ENCODE results near the gene ADRB1.
A peak's percentile ranks its signal among the peaks of the same experiment; 100 is the strongest.

Gene ADRB1

GRCh38 chr10:114026189-114027040 is 17.3 kb upstream of the ADRB1 start:
- no peak for DNase-seq

GRCh38 chr10:114027041-114027394 is 16.6 kb upstream of the ADRB1 start:
- DNase-seq = no peak

DNA sequence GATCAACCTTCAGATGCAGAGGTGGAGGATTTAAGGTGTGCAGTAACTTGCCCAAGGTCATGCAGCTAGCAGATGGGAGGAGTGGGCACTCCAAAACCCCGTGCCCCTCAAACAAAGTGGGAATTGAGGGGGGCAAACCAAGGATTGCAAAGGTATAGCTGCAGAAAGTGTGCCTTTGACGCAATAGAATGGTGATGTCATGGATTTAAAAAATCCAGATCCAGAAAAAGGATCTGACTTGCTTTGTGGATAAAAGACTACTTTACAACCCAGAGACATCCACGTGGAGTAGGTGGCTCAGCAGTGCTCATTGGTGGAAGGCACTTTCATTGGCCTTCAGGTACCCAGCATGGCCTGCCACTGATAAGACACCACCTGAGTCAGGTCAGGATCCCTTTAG is 15.7 kb upstream of the ADRB1 start:
- no peak for DNase-seq

DNA sequence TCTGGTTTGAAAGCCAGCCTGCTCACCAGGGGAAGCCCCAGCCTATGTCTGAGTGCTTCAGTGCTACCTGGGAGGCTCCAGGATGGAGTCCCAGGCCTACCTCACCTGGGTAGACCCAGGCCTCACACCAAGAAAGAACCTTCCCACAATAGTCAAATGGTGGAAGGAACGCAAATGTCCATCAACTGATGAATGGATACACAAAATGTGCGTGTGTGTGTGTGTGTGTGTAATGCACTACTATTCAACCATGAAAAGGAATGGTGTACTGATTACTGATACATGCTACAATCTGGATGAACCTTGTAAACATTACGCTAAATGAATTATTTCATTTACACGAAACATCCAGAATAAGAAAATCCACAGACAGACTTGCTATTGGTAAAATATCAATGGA is 15.2 kb upstream of the ADRB1 start:
- DNase-seq = no peak

DNA sequence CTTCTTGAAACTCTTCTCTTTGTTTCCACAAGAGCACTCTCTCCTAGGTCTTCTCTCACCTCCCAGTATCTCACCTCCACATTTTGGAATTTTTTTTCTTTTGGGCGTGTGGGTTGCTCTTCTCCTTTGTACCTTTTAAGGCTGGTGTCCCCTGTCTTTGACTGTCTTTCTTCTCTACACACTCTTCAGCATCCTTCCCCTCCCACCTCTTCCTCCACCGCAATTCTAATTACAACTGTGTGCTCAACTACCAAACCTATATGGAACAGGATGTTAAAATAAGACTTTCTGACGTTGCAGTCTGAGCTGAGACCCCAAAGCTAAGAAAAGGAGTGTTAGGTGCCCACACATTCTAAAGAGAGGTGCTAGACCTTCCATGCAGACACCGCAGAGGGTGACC is 14.0 kb upstream of the ADRB1 start:
- DNase-seq = no peak

DNA sequence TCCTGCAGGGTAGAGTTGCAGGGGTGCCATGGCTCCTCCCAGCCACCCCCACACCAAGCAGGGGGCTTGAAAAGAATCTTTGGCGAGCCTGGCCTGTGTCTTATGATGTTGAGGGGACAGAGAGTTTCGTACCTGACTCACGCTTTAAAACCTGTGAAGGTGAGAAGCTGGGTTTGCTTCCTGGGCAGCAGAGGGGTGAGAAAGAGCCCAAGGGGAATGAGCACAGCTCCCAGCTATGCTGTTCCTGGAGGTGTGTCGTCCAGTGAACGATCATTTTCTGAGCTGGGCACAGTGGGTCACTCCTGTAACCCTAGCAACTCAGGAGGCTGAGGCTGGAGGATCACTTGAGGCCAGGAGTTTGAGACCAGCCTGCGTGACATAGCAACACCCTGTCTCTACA is 13.5 kb upstream of the ADRB1 start:
- DNase-seq = no peak

DNA sequence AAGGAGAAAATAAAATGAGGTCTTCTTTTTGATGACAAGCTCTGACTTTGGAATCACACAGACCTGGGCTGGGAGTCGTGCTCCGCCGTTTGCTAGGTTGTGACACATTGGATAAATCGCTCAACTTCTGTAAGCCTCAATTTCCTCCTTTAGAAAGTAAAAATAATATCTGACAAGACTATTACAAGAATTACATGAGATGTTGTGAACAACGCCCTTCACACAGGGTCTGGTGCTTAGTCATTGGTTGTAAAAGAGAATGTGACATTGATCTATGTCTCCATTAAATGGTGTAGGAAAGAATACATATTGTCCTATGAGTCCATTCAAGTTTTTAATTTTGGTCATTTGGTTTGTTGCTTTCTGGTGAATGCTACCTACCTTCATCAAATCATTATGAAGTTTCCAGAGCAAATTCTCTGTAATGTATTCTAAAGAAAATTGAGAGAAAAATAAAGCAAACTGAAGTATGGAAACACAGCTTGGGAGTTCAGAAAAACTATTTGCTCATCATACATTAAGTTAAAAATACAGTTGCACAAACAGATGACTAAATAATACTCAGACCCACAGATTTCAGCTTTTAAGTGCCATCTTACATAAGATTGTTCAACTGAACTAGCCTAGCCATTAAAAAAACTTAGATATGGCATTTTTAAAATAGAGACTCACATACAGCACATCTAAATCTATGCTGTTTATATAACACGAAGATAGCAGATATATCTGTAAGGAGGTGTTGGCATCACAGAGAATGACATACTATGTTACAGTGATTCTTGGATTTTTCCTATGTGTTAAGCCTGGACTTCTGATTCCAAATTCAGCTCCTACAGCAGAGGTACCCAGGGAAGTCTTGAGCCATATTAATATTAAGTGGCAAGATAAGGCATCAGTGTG is 12.3 kb upstream of the ADRB1 start:
- DNase-seq = no peak

GRCh38 chr10:114033566-114033965 is 10.1 kb upstream of the ADRB1 start:
- no peak for DNase-seq

DNA sequence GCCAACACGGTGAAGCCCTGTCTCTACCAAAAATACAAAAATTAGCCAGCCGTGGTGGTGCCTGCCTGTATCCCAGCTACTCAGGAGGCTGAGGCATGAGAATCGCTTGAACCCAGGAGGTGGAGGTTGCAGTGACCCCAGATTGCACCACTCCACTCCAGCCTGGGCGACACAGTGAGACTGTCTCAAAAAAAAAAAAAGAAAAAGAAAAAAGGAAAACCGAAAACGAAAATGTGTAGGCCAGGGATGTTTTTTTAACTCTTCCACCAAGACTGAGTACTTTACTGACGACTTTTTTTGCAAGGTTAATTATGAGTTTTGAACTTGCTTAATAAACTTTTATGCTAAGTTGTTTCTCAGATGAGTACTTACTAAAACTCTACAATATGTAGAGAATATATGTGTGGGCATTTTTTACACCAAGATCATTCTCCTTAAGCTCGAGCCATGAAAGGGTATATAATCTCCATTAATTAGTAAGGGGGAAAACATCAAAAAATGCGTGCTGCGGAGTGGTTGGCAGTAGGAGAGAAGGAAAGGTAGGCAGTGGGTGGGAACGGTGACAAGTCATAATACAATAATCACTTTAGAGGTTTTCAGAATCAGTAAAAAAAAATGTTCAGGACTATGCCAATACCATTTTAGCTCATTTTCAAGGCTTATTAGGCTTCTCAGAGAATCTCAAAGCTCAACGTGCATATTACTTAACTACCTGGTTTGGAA is 8.6 kb upstream of the ADRB1 start:
- DNase-seq = no peak

DNA sequence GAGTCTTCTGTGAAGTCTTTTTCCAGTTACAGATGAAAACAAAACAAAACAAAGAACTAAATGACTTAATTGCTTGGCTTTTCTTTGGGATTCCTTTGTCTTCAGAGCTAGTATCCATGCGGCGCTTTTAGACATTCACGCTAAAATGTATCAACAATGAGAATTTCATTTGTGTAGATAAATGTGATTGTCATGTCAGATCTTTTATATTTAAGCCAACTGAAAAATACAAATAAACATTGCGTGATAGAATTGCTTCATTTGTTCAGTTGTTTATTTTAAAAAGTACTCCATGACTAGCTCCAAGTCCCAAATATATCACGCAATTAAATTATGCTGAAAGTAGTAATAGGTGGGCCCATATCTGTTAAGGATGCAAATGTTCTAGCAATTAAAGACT is 7.9 kb upstream of the ADRB1 start:
- no peak for DNase-seq

- DNase-seq = no peak
Observed at GRCh38 chr10:114038819-114039218, 4.8 kb upstream of the ADRB1 start.

- DNase-seq = no peak
Observed at GRCh38 chr10:114041166-114041565, 2.5 kb upstream of the ADRB1 start.

DNA sequence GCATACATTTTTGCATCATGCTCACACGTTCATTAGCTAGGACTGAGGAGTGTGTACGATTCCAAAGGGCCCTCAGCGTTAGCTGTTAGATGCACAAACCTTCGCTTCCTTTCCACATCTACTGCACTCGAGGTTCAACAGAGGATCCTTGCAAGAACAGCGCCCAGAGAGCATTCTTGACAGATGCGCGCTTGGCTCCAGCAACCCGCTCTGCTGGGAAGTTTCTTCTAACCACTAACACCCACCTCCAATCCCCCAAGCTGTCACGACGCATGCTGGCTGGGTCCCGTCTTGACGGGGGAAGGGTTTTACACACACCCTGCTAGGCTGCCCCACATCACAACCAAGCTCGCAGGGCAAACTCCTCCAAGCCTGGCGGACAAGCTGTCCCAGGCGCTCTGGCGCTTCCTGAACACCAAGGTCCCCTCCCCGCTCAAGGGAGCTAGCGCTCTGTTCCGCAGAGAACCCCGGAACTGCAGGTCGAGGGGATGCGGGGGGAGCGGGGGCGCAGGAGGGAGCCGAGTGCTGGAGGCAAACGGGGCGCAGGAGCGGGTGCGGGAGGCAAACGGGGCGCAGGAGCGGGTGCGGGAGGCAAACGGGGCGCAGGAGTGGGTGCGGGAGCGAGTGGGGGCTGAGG is 653 bp upstream of the ADRB1 start:
- DNase-seq = peak in 1 of 2 donors; percentile 5

DNA sequence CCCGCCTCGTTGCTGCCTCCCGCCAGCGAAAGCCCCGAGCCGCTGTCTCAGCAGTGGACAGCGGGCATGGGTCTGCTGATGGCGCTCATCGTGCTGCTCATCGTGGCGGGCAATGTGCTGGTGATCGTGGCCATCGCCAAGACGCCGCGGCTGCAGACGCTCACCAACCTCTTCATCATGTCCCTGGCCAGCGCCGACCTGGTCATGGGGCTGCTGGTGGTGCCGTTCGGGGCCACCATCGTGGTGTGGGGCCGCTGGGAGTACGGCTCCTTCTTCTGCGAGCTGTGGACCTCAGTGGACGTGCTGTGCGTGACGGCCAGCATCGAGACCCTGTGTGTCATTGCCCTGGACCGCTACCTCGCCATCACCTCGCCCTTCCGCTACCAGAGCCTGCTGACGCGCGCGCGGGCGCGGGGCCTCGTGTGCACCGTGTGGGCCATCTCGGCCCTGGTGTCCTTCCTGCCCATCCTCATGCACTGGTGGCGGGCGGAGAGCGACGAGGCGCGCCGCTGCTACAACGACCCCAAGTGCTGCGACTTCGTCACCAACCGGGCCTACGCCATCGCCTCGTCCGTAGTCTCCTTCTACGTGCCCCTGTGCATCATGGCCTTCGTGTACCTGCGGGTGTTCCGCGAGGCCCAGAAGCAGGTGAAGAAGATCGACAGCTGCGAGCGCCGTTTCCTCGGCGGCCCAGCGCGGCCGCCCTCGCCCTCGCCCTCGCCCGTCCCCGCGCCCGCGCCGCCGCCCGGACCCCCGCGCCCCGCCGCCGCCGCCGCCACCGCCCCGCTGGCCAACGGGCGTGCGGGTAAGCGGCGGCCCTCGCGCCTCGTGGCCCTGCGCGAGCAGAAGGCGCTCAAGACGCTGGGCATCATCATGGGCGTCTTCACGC is 825 bp downstream of the ADRB1 start:
- DNase-seq = peak in 1 of 2 donors; percentile 1

- peak in 1 of 2 donors; percentile 1 for DNase-seq
Observed at GRCh38 chr10:114045136-114046086, 1.7 kb downstream of the ADRB1 start.

- DNase-seq = no peak
Observed at GRCh38 chr10:114046087-114046458, 2.4 kb downstream of the ADRB1 start.

GRCh38 chr10:114048472-114048871 is 4.8 kb downstream of the ADRB1 start:
- DNase-seq = no peak

DNA sequence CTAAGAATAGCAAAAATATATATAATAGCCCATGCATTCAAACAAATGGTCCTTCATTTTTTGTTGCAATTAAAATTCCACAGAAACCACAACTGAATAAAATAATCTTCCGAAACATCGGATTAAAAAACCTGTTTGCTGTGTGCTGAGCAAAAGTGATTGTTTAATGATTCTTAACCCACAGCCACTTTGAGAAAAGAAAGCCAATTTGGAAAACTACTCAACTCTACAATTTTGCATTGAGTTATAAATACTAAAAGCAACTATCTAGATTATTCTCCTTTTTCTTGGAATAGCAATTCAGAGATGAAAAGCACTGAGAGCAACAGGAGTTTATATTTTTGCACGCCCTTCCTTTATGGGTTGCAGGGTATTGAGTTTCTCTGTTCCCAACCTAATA is 8.0 kb downstream of the ADRB1 start:
- no peak for DNase-seq

DNA sequence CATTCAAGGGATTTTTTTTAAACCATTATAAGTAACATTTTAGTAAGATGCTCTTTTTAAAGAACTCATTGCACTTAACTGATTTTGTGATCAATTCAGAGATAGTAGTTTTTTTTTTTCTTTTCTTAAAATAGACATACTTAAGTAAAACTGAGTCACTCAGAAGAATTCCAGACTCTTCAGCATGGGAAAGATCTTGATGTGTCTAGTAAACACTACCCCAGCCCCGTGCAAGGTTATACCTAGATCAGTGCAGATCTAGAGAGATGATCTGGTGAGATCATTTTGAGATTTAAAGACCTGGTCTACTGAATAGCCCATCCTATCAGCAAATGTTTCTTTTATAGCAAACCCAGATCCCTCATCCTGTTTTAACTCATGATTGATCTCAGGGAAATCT is 8.6 kb downstream of the ADRB1 start:
- no peak for DNase-seq

- DNase-seq = no peak
Observed at GRCh38 chr10:114053946-114054345, 10.3 kb downstream of the ADRB1 start.

DNA sequence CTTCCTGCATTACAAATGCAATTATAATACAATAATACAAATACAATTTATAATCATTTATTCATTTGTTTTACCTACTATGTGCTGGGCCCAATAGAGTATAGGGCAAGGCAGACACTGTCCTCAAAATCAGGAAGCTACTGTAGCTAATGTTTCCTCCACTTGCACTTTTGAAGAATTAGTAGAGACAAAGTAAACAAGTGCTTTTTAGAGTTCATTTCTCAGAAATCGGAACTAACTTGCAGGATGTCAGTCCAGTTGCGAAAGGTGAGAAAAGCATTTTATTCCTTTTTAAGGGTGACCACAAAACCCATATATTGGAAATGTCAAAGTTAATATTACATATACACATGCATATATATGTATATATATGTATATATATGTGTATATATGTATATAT is 14.2 kb downstream of the ADRB1 start:
- no peak for DNase-seq

All from stimulated activated CD4-positive, alpha-beta T cell treated with anti-CD3 and anti-CD28 coated beads, Interleukin-2, amount 100 ng/mL, for 48 hours (primary cell).